HG03060 (cell line): Measurements from ENCODE around the gene C1orf94.

Experiments
- ATAC-seq: cut with Tn5 transposase; IDR thresholded peaks from one replicate; pipeline ENCODE4 v1.9.1; 2021; ENCODE audit warnings: low read depth, moderate number of reproducible peaks; ENCODE audit not compliant: unreplicated experiment

C1orf94 gene

GRCh38 chr1:34176830-34177603 lies at the start of gene C1orf94:
Gene C1orf94, plus strand, starts transcription at chr1:34176907. Its CDS starts 883 bp downstream, at chr1:34177790.
- no peak for ATAC-seq

GRCh38 chr1:34127006-34128000 lies 49.4 kb upstream of the C1orf94 start:
- no peak for ATAC-seq

- ATAC-seq = no peak
Measured at GRCh38 chr1:34128186-34128889, 48.4 kb upstream of the C1orf94 start.

- ATAC-seq = no peak
Measured at GRCh38 chr1:34129630-34130029, 47.1 kb upstream of the C1orf94 start.

- no peak for ATAC-seq
Measured at GRCh38 chr1:34130306-34130705, 46.4 kb upstream of the C1orf94 start.

- ATAC-seq = no peak
Measured at GRCh38 chr1:34131396-34132160, 45.1 kb upstream of the C1orf94 start.

GRCh38 chr1:34132161-34132420 lies 44.6 kb upstream of the C1orf94 start:
- no peak for ATAC-seq

- no peak for ATAC-seq
Measured at GRCh38 chr1:34137411-34137810, 39.3 kb upstream of the C1orf94 start.

- no peak for ATAC-seq
Measured at GRCh38 chr1:34140011-34140676, 36.6 kb upstream of the C1orf94 start.

GRCh38 chr1:34143975-34144374 lies 32.7 kb upstream of the C1orf94 start:
- ATAC-seq = no peak

GRCh38 chr1:34144766-34145165 lies 31.9 kb upstream of the C1orf94 start:
- ATAC-seq = no peak

- ATAC-seq = no peak
Measured at GRCh38 chr1:34147301-34147700, 29.4 kb upstream of the C1orf94 start.

GRCh38 chr1:34149501-34149900 lies 27.2 kb upstream of the C1orf94 start:
- no peak for ATAC-seq

- ATAC-seq = no peak
Measured at GRCh38 chr1:34153246-34153645, 23.5 kb upstream of the C1orf94 start.

- ATAC-seq = no peak
Measured at GRCh38 chr1:34155860-34156259, 20.8 kb upstream of the C1orf94 start.

GRCh38 chr1:34156739-34157138 lies 20.0 kb upstream of the C1orf94 start:
- no peak for ATAC-seq

GRCh38 chr1:34162852-34163766 lies 13.6 kb upstream of the C1orf94 start:
- no peak for ATAC-seq

- ATAC-seq = no peak
Measured at GRCh38 chr1:34163792-34164731, 12.6 kb upstream of the C1orf94 start.
